GM12878 (cell line): ENCODE data around the gene PKD1L1. TPM values are rescaled to one million over a fixed set of nuclear protein-coding genes. Genes with fewer than 3 reads are reported as not detected.

Source experiments
- ATAC-seq: fragments of 200-7000 bp; cut with Tn5 transposase; 3 replicates; pipeline ENCODE4 v1.9.1; 2020; ENCODE audit warnings: mild to moderate bottlenecking, moderate library complexity
- BruUV-seq: library from RNA; stranded (reverse); fragments of 400-500 nt; replicated peaks from 2 replicates; lab custom pipeline; 2021; lab: Mats Ljungman, UMichigan
- CTCF ChIA-PET: fragments of 300-600 bp; sonication (Branson Sonifier 250); formaldehyde crosslinking; extraction: SDS; loops from one replicate; lab custom pipeline; 2021; ENCODE audit warnings: inconsistent platforms; lab: Yijun Ruan, JAX
- POLR2A ChIA-PET: fragments of 350-600 bp; formaldehyde crosslinking; extraction: SDS; loops from one replicate; lab custom pipeline; 2021; ENCODE audit warnings: inconsistent platforms; lab: Charles Lee
- RAD21 ChIA-PET: fragments of 300-600 bp; sonication (Branson Sonifier 250); formaldehyde crosslinking; loops from one replicate; lab custom pipeline; 2023; ENCODE audit warnings: antibody characterized with exemption; ENCODE audit not compliant: unreplicated experiment; lab: Charles Lee
- SMC1A ChIA-PET: fragments of 300-600 bp; sonication (Branson Sonifier 250); formaldehyde crosslinking; loops from one replicate; lab custom pipeline; 2023; ENCODE audit not compliant: unreplicated experiment, uncharacterized antibody; lab: Charles Lee
- DNase-seq: peaks from one replicate; pipeline ENCODE4 v3.0.0-alpha.2; 2011; ENCODE audit warnings: low read depth, low spot score
- FAIRE-seq: peaks from 3 replicates; lab custom pipeline; 2011; peaks lifted over from hg19 to GRCh38; lab: Jason Lieb, UNC
- H2AFZ ChIP-seq: 2 replicates; pipeline ENCODE4 v1.6.0; 2011; ENCODE audit warnings: low read depth, low read length, control low read depth; ENCODE audit not compliant: control insufficient read depth
- H3K27ac ChIP-seq: 2 replicates; pipeline ENCODE4 v1.5.1; 2011; ENCODE audit warnings: control low read depth; ENCODE audit not compliant: control insufficient read depth, insufficient read depth
- H3K27me3 ChIP-seq, 2 experiments: replicated peaks in 1 of 2; 2 replicates each; pipeline versions ENCODE4 v1.6.0 to v1.6.1; 2011; ENCODE audit warnings: low read length in 1 of 2; ENCODE audit not compliant: control insufficient read depth in 2 of 2, insufficient read depth in 2 of 2
- H3K36me3 ChIP-seq, 2 experiments: 2 replicates each; pipeline ENCODE4 v1.5.1; 2011; ENCODE audit warnings: low read length in 1 of 2; ENCODE audit not compliant: control insufficient read depth in 2 of 2, insufficient read depth in 2 of 2
- H3K4me1 ChIP-seq: 2 replicates; pipeline ENCODE4 v1.6.1; 2011; ENCODE audit warnings: mild to moderate bottlenecking, low read length, moderate library complexity, mixed read lengths; ENCODE audit not compliant: control insufficient read depth, insufficient read depth
- H3K4me2 ChIP-seq: 2 replicates; pipeline ENCODE4 v1.6.0; 2011; ENCODE audit warnings: control low read depth; ENCODE audit not compliant: control insufficient read depth, insufficient read depth
- H3K4me3 ChIP-seq: fragments of 200-600 bp; sonication (generic); 2 replicates; pipeline ENCODE4 v1.5.1; 2016
- H3K79me2 ChIP-seq: 2 replicates; pipeline ENCODE4 v1.6.0; 2011; ENCODE audit warnings: low read length; ENCODE audit not compliant: control insufficient read depth, insufficient read depth
- H3K9ac ChIP-seq: 2 replicates; pipeline ENCODE4 v1.8.0; 2011; ENCODE audit warnings: low read length, control low read depth, mixed read lengths; ENCODE audit not compliant: control insufficient read depth, insufficient read depth
- H3K9me3 ChIP-seq: replicated peaks from 3 replicates; pipeline ENCODE4 v1.5.1; 2011; ENCODE audit warnings: mild to moderate bottlenecking, low read length; ENCODE audit not compliant: control insufficient read depth, insufficient read depth
- H4K20me1 ChIP-seq: 2 replicates; pipeline ENCODE4 v1.6.0; 2011; ENCODE audit not compliant: control insufficient read depth, insufficient read depth
- CBX5 ChIP-seq: sonication (generic); IDR thresholded peaks from 2 replicates; pipeline ENCODE4 v1.6.1; 2016; ENCODE audit warnings: low read depth, moderate library complexity, mild to moderate bottlenecking, inconsistent platforms
- CEBPZ ChIP-seq: fragments of 150-350 bp; IDR thresholded peaks from 2 replicates; pipeline ENCODE4 v1.6.1; 2016; ENCODE audit warnings: low read depth, low read length
- CREM ChIP-seq: IDR thresholded peaks from 2 replicates; pipeline ENCODE4 v1.6.1; 2014; ENCODE audit warnings: antibody characterized with exemption, low read depth
- EED ChIP-seq: sonication (generic); IDR thresholded peaks from 2 replicates; pipeline ENCODE4 v1.6.1; 2016; ENCODE audit warnings: antibody characterized with exemption, low read depth
- EGR1 ChIP-seq, 2 experiments: IDR thresholded peaks; 1 replicate in 1 of 2; 2 replicates in 1 of 2; pipeline ENCODE4 v1.6.1; 2011 to 2012; ENCODE audit warnings: low read depth in 2 of 2, low read length in 2 of 2, borderline replicate concordance in 1 of 2, mild to moderate bottlenecking in 1 of 2, moderate library complexity in 1 of 2
- ELK1 ChIP-seq: IDR thresholded peaks from 2 replicates; pipeline ENCODE4 v1.6.1; 2012; ENCODE audit warnings: low read depth, low read length, improper control_type of control experiment
- HDAC2 ChIP-seq: fragments of 200-600 bp; sonication (generic); IDR thresholded peaks from 2 replicates; pipeline ENCODE4 v1.6.1; 2017
- IRF3 ChIP-seq: fragments of 450-650 bp; IDR thresholded peaks from 2 replicates; pipeline ENCODE4 v1.6.1; 2014; ENCODE audit warnings: mild to moderate bottlenecking
- MEF2A ChIP-seq: IDR thresholded peaks from 2 replicates; pipeline ENCODE4 v1.6.1; 2011; ENCODE audit warnings: low read depth, mild to moderate bottlenecking, low read length, moderate library complexity; ENCODE audit not compliant: insufficient read depth
- NRF1 ChIP-seq: conservative IDR thresholded peaks from 2 replicates; pipeline ENCODE4 v1.6.1; 2011; ENCODE audit warnings: mild to moderate bottlenecking, low read depth, low read length, improper control_type of control experiment
- PAX5 ChIP-seq: IDR thresholded peaks from 2 replicates; pipeline ENCODE4 v1.6.1; 2011; ENCODE audit warnings: low read depth, low read length, borderline replicate concordance
- RAD21 ChIP-seq: IDR thresholded peaks from 2 replicates; pipeline ENCODE4 v1.6.1; 2011; ENCODE audit warnings: mild to moderate bottlenecking, low read depth, low read length, moderate library complexity; ENCODE audit not compliant: insufficient read depth
- RB1 ChIP-seq: fragments of 450-650 bp; formaldehyde crosslinking; IDR thresholded peaks from 2 replicates; pipeline ENCODE4 v1.6.1; 2017; ENCODE audit warnings: mild to moderate bottlenecking, borderline replicate concordance
- SIN3A ChIP-seq: IDR thresholded peaks from 2 replicates; pipeline ENCODE4 v1.6.1; 2012; ENCODE audit warnings: low read depth, low read length, improper control_type of control experiment
- SP1 ChIP-seq: IDR thresholded peaks from one replicate; pipeline ENCODE4 v1.6.1; 2011; ENCODE audit warnings: low read depth, low read length
- SUPT20H ChIP-seq: IDR thresholded peaks from 2 replicates; pipeline ENCODE4 v1.6.1; 2011; ENCODE audit warnings: low read depth, mild to moderate bottlenecking, low read length, moderate library complexity, borderline replicate concordance; ENCODE audit not compliant: control insufficient read depth
- ZBTB33 ChIP-seq: fragments of 450-650 bp; IDR thresholded peaks from 2 replicates; pipeline ENCODE4 v1.6.1; 2017; ENCODE audit warnings: mild to moderate bottlenecking
- WGBS: methylation state at CpG from one replicate; pipeline ENCODE4 v1.1.6; 2016; ENCODE audit warnings: low lambda C conversion rate; ENCODE audit not compliant: insufficient replicate concordance, insufficient coverage; ENCODE audit errors: missing lambda C conversion rate; 5-methylcytosine and 5-hydroxymethylcytosine counted together
- in situ Hi-C: fragments of 300-500 bp; cut with MboI; formaldehyde crosslinking; loops from 9 replicates; pipeline ENCODE4 v1.14.3; 2018; ENCODE audit warnings: mixed read lengths
- intact Hi-C: fragments of 100-400 bp; cut with micrococcal nuclease; formaldehyde crosslinking; loops from one replicate; pipeline ENCODE4 v1.14.2; 2022; ENCODE audit not compliant: unreplicated experiment
- polyA plus RNA-seq, 11 experiments: library from polyadenylated mRNA; depleted of rRNA in 4 of 11; unstranded in 6 of 11; stranded (reverse) in 5 of 11; fragments of >200 nt; fragmentation: Nextera tagmentation in 4 of 11; fragmentation: Illumina TruSeq in 1 of 11; extraction: Ambion mirVana in 4 of 11; extraction: Trizol in 1 of 11; gene quantifications; 1 replicate in 1 of 11; 2 replicates in 10 of 11; pipeline versions ENCODE4 v1.2.1 to v1.2.3, GENCODE V29; 2011 to 2016; ENCODE audit warnings: inconsistent platforms in 2 of 11, missing spikeins in 2 of 11, low read depth in 1 of 11
- total RNA-seq, 4 experiments: library from RNA; depleted of rRNA in 3 of 4; stranded (reverse); fragments of >200 nt in 3 of 4; fragmentation: Illumina TruSeq in 1 of 4; extraction: Trizol in 1 of 4; gene quantifications; 2 replicates each; pipeline versions ENCODE4 v1.2.1 to v1.2.3, GENCODE V29; 2013 to 2021

PKD1L1 gene
- total and polyA plus RNA-seq, 10 of the 15 experiments (the other 5 are each of a cell fraction or from before 2014, with no cell fraction given): under 0.01 to 0.05 (median 0.02) TPM; not detected in 3

- intact Hi-C loops: no loop called here
- Histone ChIP-seq H3K79me2 (no peaks in the 10 kb centered on the region), H3K4me2 (no peak overlapping the region), H3K9ac (no peak overlapping the region), H3K27ac (no peak overlapping the region), H3K4me3 (no peak overlapping the region), H2AFZ (no peak overlapping the region), H4K20me1 (no peaks in the 10 kb centered on the region), H3K9me3 (no peaks in the 10 kb centered on the region), H3K36me3 (no peaks in the 10 kb centered on the region), H3K4me1 (no peaks in the 10 kb centered on the region), H3K27me3 (peaks cover 0 to 3% of the 10 kb centered on the region in 2 experiments; a peak in 3 of 4 replicates)
- ChIA-PET SMC1A (no interaction called here), CTCF (no interaction called here), POLR2A (no interaction called here), RAD21 (interaction anchor here (1.0 kb wide), 1 partner anchor 28 kb away, joined by 3 read pairs; no protein-coding TSS in a partner anchor)
- ATAC-seq: no peak
- no peak for DNase-seq
- TF ChIP-seq RB1: no peak
- no peak for TF ChIP-seq SP1
- no peak for TF ChIP-seq CREM
- no peak for TF ChIP-seq HDAC2
- no peak for TF ChIP-seq CBX5
- no peak for TF ChIP-seq MEF2A
- TF ChIP-seq SUPT20H: no peak
- no peak for TF ChIP-seq IRF3
- no peak for TF ChIP-seq EGR1 (IDR thresholded peaks at IDR 0.05; ENCODE audit: borderline replicate concordance in 1 of 2, low read depth in 2 of 2, low read length in 2 of 2)
- no peak for TF ChIP-seq NRF1
- no peak for TF ChIP-seq EED
- no peak for TF ChIP-seq ELK1
- no peak for TF ChIP-seq SIN3A
- no peak for TF ChIP-seq RAD21
- TF ChIP-seq ZBTB33: no peak
- TF ChIP-seq CEBPZ: no peak
- no peak for TF ChIP-seq PAX5
- BruUV-seq: no TSS peak
- WGBS: 24% methylated on average over 5 of the region's 5 CpGs
- FAIRE-seq: no peak
- in situ Hi-C loops: no loop called here
Observed at GRCh38 chr7:47847207-47847606, 101.1 kb downstream of the PKD1L1 start.
